Stimulated activated naive CD4-positive, alpha-beta T cell treated with Interleukin-2 at 50 U/mL for 16 hours (primary cell): ENCODE measurements around the gene DPY19L2.
"Not testable (repeated sequence)": the region's sequence is repeated elsewhere in the genome, so short reads cannot be mapped to it uniquely, and the experiment has no call there.

Source experiments
- DNase-seq: peaks from one replicate; lab custom pipeline; 2025; lab: John Stamatoyannopoulos, UW

DPY19L2 gene

DNA sequence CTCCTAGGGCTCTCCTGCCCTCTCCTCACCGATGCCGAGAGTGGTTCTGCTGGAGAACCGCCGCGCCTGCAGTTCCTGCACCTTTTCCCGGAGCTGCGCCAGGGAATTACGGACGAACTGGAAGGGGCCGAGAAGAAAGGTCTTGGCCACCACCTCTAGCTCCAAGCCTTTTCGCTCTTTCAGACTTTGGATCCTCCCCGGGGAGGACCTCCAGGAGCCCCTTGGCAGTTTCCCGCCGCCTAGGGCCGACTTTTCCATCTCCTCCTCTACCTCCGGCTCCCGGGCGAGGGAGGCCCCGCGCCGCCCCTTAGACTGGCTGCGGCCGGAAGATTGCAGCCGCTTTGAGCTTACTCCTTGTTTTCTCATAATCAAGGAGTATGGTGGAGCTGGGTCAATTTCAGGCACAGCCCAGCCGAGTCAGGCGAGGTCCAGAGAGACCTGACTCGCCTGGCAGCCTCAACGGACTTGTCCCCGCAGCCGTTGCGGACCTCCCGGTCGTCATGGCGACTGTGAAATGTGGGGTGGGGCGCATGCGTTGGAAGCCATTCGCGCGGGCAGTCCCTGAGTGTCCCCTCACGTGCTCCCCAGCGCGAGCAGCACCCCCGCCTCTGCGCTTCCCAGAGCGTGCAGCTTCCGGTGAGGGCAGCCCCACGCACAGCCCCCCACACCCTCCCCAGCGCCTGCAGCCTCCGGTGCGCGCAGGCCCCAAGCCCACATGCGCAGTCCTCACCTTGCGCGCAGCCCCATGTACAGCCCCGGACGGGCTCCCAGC is at the start of gene DPY19L2:
DPY19L2 (minus strand) TSS at position 466 of the 772 bp plus-strand sequence; CDS start at position 366, 100 bp downstream.
- peak; percentile 20 for DNase-seq

DNA sequence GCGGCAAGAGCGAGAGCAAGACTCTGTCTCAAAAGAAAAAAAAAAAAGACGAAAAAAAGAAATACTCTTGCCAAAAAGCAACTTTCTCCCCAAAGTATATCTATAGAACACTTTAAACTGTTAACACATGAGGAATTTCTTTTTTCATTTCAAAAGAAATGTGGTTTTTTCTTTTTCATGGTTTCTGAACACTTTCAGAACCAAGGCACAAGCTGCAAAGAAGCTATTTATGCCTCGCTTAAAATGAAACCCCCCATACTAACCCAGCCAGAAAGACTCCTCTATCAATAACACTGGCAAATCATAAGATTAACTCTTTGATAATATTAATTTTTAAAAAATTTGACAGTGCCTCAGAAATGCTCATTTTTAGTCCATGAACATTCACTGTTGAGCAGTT is 48.6 kb upstream of the DPY19L2 start:
- DNase-seq = not testable (repeated sequence)

DNA sequence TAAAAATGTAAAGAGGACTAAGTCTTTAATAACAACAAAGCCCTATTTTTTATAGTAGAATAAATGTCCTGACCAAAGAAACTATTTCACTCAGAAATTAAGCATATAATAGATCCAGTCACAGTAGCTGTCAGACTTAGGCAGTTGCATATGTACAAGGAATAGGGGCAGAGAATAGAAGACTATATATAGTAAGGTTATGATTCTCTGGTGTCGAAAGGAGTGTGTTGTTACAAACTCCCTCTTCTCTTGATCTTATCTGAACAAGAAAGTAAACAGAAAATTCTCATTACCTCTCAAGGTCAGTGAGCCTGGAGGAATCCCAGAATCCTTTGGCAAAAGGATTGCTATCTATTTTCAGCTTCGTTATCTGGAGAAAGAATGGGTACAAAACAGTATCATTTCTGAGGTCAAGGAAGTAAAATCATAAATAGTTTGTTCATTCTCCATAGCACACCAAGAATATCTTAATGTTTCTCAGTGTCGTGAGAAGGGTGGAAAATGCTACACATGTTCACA is 46.9 kb upstream of the DPY19L2 start:
- DNase-seq = not testable (repeated sequence)

DNA sequence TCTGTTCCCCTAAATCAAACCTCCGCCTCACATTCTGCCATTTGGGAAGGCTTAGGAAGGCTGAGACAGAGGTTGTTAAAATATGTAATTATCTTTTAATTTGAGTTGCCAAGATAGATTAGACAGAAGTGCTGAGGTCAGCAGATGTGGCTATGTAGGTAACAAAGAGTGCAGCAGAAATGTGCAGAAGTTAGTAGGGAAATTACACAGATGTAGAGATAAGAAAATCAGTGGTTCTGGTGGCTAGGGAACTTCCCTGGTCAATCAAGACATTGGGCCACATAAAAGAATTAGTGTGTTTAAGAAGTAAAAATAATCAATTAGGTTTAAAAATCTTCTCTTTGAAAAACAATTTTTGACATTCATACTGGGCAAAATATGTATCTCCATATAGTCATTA is 46.1 kb upstream of the DPY19L2 start:
- not testable (repeated sequence) for DNase-seq

DNA sequence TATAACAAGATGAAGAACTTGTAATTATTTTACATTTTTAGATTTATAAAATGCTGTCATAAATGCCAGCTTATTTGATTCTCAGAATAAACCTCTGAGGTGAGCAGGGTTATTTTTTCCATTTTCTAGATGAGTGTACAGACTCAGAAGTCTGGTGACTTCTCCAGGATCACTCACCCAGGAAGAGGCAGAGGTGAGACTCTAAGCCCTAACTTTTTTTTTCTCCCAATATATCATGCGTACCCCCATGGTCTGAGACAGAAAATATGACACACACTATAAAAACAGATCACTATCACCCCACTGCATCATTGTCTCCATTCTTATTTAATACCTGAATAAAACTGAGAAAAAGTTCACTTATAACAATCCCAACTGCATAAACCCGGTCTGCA is 45.4 kb upstream of the DPY19L2 start:
- not testable (repeated sequence) for DNase-seq

DNA sequence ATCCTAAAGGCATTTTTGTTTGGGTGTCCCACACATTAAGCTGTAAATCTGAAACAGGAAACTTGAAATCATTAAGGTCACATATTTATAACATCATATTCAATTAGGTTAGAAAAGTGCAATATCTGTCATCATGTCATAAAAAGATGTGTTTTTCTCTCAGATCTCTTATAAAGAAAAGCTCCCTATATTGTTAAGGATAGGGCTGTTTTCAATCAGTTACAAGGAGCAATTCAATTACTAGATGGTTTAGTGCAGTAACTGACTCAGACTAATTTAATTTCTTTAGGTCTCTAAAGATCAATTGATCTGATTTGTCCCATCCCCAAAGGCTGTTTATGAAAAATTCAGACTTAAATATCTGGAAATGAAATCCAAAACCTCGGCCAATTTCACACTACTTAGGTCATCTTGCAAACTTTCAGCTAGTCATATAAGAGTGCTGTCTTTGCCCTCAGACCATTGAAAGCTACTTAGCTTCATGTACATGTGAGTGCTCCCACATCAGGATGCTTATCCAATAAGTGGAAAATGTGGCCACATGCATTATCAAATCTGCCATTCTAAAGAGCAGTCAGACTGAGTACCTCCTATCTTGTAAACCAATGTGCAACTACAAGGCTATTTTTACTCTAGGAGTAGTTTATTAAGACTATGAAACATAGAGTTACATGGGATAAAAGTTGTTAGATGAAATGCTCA is 44.8 kb upstream of the DPY19L2 start:
- DNase-seq = not testable (repeated sequence)

DNA sequence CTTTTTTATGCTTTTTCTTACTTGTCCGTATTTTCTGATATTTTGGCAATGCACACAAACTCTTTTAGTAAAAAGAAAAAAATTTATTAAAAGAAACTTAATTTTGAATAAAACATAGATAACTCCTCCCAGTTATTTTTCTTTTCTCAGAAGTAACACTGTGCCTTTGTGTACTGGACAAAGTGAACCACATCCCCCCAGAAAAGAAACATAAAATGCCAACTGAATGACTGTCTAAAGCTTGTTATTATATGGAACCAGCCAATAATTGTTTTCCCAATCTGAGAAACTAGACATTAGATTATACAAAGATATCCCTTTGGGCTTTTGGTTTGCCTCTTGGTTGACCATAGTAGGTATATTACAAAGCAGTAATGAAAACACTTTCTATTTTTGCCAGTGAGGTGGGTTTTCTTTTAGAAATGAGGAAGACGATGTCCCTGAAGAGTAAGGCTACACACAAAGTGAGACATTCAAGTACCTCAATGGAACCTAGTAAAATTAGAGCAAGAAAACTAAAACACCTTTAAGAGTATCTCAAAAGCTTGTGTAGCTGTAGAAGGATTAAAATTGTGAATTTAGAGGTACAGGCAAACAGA is 44.2 kb upstream of the DPY19L2 start:
- not testable (repeated sequence) for DNase-seq

DNA sequence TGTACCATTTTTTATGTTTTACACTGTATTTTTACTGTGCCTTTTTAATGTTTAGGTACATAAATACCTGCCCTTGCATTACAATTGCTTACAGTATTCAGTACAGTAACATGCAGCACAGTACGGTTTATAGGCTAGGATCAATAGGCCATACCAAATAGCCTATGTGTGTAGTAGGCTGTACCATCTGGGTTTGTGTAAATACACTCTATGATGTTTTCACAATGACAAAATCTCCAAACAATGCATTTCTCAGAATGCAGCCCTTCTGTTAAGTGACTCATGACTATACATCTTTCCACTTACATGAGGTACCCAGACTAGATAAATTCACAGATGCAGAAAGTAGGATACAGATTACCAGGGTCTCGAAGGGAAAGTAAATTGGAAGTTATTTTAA is 43.0 kb upstream of the DPY19L2 start:
- not testable (repeated sequence) for DNase-seq

DNA sequence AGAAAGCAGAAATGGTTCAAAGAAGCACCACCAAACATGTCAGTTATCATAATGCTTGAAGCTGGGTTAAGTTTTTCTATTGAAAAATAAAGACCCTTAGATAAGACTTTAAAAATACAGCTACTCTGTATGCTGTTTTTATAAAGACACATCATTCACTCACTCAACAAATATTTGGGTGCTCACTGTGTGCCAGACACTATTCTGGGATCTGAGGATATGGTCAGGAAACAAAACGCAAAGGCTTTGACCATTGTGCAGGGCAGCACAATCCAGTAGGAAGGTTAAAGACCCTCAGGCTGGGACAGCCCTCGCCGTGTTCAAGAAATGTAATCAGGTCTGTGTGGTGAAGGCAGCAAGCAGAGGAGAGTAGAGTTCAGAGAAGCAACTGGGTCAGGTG is 38.0 kb upstream of the DPY19L2 start:
- DNase-seq = no peak

DNA sequence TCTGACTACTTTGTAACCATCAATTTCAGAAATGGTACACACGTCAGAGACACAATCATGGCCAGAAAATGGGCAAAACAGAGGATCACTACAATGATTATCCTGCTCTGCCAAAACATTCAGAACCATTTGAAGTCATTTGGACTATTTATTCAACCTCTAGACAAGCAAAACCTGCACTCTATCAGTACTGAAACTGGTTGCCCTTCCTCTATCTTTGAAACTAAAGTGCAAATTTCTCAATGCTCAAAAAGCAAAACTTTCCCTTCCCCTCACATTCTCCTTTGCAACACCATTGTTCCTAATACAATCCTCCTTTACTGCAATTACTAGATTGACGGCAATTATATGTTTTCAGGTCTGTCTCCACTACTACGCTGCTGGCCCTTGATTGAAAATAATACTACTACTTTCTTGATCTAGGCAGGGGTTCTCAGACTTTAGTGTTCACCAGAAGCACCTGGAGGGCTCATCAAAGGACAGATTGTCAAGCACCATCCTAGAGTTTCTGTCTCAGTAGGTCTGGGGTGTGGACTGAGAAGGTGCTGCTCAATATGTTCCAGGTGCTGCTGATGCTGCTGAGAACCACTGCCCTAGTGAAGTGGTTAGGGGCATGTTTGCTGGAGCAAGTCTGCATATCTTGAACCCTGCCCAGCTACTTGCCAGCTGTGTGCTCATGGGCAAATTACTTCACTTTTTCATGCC is 31.5 kb upstream of the DPY19L2 start:
- DNase-seq = not testable (repeated sequence)

DNA sequence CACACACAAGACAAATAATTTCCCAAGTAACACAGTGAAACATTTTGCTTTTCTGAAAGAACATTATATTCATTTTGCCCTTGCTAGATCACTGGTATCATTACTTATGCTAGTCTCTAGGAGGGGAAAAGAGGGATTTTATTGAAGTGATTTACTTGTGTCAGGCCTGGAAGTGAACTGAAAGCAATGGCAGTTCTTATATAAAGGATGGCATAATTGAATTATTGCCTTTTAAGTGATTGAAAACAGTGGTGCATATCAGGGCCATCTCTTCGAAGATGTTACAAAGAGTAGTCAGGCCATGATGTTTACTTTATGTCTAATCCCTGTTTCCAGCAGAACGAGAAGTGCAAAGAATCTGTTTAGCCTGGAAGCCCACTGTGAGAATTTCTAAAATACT is 30.7 kb upstream of the DPY19L2 start:
- DNase-seq = not testable (repeated sequence)

DNA sequence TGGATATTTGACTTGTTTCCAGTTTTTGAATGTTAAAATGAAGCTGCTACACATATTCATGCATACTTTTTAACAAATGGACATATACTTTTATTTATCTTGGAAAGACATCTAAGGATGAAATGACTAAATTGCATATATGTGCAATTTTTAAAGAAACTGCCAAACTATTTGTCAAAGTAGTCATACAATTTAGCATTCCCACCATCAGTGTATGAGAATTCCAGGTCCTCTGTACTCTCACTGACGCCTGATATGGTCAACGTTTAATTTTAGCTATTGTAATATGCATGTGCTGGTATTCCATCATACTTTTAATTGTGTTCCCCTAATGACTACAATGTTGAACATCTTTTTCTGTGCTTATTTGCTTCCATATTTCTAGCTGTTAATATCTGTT is 22.5 kb upstream of the DPY19L2 start:
- DNase-seq = not testable (repeated sequence)

DNA sequence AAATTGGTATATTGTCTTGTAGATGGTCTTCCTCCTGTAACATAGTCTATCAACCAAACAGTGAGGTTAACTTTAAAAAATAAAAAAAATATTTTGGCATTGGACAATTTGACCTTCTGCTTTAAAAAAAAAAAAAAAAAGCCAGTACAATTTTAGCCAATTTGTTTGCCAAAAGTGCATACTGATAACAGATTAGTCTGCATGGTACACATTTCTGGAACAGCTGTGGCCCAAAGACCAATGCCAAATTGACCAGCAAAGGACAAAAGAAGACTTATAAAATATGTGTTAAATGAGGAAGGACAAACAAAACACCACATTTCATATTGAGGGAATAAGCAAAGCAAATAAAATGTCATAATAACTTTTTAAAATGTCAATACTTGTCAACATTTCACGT is 20.8 kb upstream of the DPY19L2 start:
- DNase-seq = not testable (repeated sequence)

DNA sequence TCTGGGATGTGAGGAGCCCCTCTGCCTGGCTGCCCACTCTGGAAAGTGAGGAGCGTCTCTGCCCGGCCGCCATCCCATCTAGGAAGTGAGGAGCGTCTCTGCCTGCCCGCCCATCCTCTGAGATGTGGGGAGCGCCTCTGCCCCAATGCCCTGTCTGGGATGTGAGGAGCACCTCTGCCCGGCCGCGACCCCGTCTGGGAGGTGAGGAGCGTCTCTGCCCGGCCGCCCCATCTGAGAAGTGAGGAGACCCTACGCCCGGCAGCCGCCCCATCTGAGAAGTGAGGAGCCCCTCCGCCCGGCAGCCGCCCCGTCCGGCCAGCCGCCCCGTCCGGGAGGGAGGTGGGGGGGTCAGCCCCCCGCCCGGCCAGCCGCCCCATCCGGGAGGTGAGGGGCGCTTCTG is 18.3 kb upstream of the DPY19L2 start:
- not testable (repeated sequence) for DNase-seq

DNA sequence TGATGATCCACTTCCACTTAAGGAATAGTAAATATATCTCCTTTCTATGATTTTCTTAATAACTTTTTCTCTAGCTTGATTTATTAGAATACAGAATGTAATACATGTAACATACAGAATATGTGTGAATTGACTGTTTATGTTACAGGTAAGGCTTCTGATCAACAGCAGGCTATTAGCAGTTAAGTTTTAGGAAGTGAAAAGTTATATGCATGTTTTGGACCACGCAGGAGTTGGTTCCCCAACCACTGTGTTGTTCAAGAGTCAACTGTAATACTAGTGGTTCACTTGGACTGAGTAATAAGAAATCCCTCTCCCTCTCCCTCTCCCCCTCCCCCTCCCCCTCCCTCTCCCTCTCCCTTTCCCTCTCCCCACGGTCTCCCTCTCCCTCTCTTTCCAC is 17.5 kb upstream of the DPY19L2 start:
- not testable (repeated sequence) for DNase-seq

DNA sequence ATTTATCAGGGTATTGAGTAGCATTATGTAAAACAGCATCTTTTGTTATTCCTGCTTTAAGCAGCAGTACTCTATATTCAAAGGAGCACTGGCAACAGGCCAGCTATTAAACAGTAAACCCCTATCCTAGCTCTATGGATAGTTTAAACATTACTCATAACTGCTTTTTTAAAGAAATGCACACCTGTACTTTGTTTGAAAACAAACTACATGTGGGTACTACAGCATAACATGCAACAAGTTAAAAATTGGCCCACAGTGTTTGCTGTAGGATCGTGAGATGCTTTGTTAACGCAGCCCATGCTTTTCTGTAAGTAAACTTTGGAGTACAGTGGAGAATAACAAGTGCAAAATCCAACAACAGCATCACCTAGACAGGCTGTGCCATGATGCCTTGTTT is 14.3 kb upstream of the DPY19L2 start:
- DNase-seq = not testable (repeated sequence)

DNA sequence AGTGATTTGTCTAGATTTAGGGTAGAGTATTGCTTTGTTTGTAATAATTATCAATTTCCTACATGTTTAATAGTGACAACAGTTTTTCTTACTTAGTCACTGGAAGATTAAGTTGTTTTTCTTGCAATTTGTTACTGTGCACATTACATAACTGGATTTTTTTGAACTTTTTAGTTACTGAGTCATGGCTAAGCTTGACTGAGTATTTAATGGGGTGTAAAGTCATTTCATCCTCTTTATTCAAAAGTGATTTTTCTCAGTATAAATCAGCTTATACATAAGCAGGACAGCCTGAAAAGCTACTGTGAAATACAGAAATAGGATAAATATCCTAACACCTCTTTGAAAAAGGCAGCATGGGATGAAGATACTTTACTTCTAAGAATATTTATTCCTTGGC is 12.5 kb upstream of the DPY19L2 start:
- DNase-seq = not testable (repeated sequence)

DNA sequence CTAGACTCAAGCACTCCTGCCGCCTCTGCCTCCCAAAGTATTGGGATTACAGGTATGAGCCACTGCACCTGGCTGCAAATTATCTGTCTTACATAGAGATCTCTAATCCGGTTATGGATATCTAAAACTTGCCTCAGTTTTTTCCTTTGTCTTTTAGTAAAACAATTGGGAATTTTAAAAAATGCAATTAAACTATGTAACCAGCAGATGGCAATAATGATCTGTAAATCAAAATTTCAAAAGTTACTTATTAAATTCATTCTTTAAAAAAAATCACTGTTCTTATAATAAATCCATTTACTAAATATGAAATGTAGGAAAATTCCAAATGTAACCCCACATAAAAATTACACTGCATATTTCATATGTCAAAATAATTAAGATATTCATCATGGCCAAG is 4.3 kb upstream of the DPY19L2 start:
- not testable (repeated sequence) for DNase-seq

DNA sequence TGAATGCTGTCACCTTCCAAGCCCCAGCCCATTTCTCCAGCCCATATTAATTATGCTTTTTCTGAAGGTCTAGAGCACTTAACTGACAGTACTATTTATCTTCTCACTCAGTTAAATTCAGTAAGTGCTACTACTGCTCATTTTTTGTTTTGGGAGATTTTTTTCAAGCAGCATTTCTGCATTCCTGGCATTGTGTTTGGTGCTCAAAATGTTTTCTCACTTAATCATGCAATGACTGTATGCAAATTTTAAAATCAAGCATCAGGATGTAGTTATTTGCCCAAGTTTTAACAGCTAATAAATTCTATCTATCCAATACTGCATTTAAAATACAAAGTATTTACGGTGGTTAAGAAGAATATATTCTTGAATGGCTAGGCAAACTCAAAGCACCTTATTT is 1.6 kb upstream of the DPY19L2 start:
- not testable (repeated sequence) for DNase-seq

DNA sequence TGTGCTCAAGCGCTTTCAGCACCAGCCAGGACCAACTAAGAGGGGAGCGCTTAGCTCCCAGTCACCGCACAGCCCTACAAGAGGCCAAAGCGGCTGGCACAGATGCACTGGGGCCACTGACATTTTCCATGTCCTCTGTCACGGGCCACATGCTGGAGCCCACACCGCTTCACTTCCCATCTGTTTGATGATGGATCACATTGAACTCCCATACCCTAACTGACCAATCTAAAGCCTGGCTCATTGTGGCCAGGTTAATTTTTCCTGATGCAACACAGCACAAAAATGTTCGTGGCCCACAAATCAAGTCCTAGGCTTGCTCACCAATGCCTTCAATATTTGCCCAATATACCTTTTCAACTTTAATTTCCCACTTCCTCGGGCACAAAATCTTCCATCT is 1.1 kb upstream of the DPY19L2 start:
- not testable (repeated sequence) for DNase-seq

DNA sequence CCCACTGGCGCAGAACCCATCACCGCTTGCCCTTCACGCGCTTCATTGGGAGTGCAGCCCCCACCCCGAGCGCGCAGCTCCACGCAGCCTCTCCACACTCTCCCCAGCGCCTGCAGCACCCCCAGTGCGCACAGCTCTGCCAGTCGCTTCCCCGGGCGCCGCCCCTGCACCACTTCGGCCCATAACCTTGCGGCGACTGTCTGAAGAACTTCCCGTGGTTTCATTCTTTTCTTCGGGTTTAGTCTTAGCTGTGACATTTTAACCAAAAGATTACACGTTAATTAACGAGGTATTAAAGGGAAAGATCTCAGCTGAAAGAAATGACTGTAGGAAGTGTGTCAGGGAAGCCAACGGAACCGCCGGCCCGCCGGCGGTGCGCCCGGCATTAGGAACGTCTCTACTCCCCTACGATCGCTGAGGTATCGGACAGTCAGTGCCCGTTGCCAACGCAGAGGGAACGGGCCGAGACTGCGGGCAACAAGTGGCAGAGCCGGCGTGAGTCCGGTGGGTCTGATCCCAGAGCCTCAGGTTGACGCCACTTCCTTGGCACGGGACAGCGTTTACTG is 590 bp upstream of the DPY19L2 start:
- DNase-seq = not testable (repeated sequence)

DNA sequence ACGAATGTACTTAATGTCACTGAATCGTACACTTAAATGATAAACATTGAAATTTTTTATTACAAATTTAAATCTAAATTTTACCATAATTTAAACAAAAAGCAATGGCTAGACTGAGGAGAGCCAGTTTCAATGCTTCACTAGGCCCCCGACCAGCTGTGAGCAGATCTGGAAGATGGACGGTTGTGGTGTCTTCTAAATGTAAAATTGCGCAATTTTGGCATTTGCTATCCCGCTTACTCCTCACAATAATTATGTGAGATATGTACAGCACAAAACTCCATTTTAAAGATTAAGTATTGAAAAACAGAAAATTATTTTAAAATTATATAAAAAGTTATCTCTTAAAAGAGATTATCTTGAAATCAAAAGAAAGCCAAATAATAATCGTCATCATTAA is 5.3 kb downstream of the DPY19L2 start:
- not testable (repeated sequence) for DNase-seq
